GM19025 (cell line): Measurements from ENCODE around the gene IL1RAPL1.
"Not testable (repeated sequence)": the region's sequence is repeated elsewhere in the genome, so short reads cannot be mapped to it uniquely, and the experiment has no call there.

Experiments
- ATAC-seq: cut with Tn5 transposase; IDR thresholded peaks from one replicate; pipeline ENCODE4 v1.9.1; 2021; ENCODE audit warnings: mild to moderate bottlenecking, low read depth, moderate library complexity; ENCODE audit not compliant: unreplicated experiment

The IL1RAPL1 gene

DNA sequence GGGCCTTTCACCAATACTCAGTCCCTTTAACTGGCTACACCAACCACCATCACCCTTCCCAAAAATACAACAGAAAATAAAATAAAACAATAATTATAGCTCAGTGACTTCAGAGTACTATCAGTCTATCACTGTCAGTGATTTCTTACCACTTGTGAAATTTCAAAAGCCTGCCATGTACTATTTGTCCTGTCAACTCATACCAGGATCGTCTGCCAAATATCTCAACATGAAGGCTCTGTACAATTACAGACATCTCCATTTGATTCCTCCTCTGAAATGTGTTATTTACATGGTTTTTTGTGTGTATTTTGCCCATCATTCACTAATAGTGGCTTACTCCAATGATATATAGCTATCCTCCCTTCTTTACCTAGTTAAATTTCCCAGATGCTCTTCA is 772.0 kb downstream of the IL1RAPL1 start:
- ATAC-seq, result no peak

DNA sequence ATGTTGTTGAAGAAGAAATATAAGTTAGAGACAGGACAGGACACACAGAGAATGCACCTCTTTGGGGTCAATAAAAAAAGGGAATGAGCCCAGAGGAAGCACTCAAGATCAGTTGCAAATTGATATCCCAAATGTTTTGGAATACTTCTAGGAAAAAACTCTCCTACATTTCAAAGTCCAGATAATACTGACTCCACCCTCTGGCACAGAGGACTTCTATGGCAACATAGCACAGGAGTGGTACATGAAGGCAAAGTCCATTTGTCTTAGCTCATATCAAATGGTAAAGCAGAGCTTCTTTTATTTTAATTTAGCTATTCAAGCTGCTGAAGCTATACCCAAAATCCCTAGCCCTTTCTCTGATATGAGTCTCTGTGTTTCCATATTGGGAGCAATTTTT is 787.5 kb downstream of the IL1RAPL1 start:
- not testable (repeated sequence) for ATAC-seq

- no peak for ATAC-seq
Measured at GRCh38 chrX:29376584-29376983, 789.3 kb downstream of the IL1RAPL1 start.

- ATAC-seq, result no peak
Measured at GRCh38 chrX:29382811-29383210, 795.6 kb downstream of the IL1RAPL1 start.

DNA sequence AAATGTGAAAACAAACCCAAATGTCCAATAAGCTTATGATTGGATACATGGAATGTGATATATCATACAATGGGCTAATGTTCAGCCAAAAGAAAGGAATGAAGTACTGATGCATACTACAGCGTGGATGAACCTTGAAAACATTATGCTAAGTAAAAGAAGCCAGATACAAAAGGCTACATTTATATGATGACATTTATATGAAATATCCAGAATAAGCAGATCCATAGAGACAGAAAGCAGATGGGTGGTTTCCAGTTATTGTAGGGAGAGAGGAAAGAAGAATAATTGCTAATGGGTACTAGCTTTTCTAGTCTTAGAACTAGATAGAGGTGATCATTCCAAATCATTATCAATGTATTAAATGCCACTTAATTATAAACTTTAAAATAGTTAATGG is 801.3 kb downstream of the IL1RAPL1 start:
- no peak for ATAC-seq

DNA sequence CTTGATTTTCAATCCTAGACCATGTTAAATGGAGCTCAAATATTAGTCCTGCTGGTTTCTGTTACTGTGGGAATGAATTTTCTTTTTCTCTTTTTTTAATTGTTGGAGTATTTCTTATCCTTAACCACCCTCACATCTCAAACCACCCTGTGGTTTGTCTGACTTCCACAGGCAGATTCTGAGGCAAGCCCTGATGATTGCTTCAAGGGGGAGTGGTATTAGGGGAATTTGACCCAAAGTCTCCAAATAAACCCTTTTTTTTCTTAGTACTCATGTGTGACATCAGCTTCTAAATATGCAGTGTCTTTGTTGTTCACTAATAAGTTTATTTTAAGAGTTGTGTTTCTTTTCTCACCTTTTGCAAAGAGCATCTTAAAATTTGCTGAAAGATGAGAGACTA is 810.3 kb downstream of the IL1RAPL1 start:
- ATAC-seq, result no peak

- no peak for ATAC-seq
Measured at GRCh38 chrX:29407357-29407756, 820.1 kb downstream of the IL1RAPL1 start.

GRCh38 chrX:29419774-29420553 is 832.7 kb downstream of the IL1RAPL1 start:
- no peak for ATAC-seq

DNA sequence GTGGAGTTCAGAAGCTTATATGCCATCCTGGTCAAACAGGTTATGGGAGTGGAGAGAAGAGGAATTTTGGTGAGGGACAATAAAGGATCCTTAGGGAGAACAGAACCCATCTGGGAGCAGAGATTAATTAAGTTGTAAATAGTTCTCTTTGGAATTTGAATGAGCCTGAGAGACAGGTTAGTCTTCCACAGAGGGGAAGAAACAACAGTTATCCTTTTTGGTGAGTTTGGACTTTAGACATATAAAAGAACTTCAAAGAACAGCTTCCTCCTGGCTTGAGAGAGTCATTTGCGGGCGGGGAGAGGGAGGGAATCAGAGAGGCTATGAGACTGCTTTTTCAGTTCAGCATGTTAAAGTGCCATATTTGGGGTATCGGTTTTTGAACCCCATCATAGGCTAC is 834.8 kb downstream of the IL1RAPL1 start:
- ATAC-seq, result no peak

GRCh38 chrX:29431895-29432294 is 844.6 kb downstream of the IL1RAPL1 start:
- ATAC-seq, result no peak

DNA sequence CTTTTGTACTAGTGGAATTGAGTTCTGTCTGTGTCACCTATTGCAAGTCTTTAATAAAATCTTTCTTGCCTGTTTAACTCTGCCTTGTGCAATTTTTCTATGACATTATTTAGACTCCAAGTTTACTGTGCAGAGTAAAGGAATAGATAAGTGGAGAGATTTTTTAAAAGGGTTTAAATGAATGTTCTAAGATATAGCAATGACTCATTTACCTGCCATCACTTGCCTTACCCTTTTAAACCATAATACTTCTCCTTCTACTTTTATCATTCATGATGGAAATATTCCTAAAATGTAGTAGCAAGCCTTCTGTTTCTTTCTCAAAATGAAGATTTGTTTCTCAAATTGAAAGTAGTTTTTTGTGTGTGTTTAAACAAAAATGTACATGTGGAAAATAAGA is 845.3 kb downstream of the IL1RAPL1 start:
- no peak for ATAC-seq

DNA sequence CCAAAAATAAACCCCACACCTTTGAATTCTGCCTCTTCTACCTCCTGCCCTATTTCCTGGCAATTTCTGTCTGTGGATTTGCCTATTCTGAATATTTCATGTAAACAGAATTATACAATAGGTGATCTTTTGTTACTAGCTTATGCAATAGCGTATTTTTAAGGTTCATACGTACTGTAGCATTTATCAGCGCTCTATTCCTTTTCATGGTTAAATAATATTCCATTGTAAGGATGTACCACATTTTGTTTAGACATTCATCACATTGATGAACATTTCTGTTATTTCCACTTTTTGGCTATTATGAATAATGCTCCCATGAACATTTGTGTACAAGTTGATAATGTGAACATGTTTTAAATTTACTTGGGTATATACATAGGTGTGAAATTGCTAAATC is 847.7 kb downstream of the IL1RAPL1 start:
- ATAC-seq, result no peak

DNA sequence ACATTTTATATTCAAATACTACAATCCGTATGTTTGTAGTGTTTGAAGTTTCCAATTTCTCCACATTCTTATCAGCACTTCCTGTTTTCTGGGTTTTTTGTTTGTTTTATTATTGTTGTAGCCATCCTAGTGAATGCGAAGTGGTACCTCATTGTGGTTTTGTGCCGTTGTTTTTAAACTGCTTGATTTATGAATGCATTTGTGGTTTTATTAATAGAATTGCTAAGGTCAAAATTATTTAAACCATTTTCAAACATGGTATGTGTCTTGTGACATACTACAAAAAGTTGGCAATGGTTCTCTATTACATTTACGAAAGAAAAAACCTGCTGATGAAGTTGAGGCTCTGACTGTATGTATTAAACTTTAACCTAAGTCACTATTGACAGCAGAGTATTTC is 848.1 kb downstream of the IL1RAPL1 start:
- no peak for ATAC-seq

DNA sequence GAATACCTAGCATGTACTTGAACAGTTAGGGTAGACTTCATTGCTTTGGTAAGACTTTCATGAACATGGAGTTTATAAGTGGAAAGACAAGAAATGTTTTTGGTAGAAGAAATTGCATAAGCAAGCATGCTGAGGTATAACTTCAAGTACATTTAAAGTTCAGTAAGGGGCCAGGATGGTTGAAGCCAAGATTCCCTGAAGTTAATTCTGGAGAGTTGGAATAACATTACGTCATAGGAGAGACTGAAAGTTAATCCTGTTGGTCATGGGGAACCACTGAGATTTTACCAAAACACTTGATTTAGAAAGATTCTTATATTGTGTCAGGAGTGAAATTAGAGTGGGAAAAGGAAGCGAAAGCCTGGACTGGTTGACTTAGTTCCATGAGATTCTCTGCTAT is 860.6 kb downstream of the IL1RAPL1 start:
- ATAC-seq, result no peak

DNA sequence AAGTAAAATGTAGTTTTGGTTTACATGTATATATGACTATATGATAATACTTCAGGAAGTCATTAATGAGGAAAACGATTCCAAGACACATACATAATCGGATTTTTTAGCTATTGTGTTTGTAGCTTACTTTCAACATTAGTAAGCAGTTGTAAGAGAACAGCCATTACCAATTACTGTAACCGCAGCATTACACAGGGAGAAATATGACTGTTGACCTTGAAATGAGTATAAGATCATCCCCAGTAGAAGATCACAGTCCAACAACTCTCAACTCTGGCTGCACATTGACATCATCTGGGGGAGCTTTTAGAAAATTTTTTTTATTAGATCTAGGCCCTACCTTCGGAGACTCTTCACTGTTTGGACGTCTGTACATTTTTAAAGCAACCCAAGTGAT is 866.1 kb downstream of the IL1RAPL1 start:
- ATAC-seq, result peak; percentile 49

- ATAC-seq, result no peak
Measured at GRCh38 chrX:29455702-29456101, 868.5 kb downstream of the IL1RAPL1 start.

DNA sequence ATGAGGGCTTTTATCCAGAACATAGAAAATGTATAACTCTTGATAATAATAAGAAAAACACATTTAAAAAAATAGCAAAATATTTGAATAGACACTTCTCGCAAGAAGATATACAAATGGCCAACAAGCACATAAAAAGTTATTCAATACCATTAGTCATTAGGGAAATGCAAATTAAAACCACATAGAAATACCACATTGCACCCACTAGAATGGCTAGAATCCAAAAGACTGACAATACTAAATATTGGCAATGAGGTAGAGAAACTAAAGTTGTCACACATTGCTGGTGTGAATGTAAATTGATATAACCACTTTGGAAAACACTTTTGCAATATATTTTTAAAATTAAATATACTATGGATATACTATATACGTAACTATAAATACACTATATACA is 873.8 kb downstream of the IL1RAPL1 start:
- ATAC-seq, result no peak

DNA sequence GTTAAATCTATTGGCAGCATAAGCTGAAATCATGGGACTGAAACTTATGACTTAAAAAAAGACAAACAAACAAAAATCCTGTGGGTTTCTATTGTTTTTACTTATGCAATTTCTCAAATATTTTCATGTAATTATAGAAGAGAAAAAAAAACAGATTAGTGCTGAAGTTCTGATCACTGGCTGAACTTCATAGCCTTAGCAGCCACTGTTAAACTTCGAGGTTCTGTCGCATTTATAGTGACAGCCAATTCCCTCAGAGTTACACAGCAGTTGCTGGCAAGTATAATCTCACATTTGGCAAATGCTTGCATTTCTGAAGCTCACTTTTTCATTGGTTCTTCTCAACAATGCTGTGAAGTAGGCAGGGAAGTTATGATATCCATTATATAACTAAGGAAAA is 879.2 kb downstream of the IL1RAPL1 start:
- no peak for ATAC-seq

DNA sequence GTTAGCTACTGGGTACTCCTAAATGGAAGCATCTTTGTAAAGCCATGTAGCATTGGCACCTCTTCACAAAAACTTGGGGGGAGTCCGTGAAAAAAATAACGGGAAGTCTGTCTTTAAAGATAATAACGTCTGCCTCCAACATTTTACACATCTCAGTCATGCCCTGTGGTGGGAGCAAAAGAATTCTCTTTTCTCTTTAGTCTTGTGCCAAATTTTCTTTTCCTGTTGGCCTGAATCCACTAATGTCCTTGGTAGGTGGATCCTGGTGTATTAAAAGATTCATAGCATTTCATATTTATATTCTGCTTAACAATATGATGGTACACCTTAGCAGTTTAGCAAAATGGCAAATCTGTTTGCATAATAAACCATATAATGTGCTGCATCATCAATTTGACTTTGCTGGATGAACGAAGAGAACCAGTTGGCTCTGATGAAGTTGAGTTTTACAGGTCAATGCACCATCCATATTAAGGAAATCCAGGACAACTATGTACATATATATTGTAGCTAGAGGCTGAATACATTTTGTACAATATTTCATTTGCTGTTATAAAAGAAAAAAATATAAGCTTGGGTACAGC is 881.8 kb downstream of the IL1RAPL1 start:
- no peak for ATAC-seq

- ATAC-seq, result no peak
Measured at GRCh38 chrX:29470030-29470429, 882.8 kb downstream of the IL1RAPL1 start.

DNA sequence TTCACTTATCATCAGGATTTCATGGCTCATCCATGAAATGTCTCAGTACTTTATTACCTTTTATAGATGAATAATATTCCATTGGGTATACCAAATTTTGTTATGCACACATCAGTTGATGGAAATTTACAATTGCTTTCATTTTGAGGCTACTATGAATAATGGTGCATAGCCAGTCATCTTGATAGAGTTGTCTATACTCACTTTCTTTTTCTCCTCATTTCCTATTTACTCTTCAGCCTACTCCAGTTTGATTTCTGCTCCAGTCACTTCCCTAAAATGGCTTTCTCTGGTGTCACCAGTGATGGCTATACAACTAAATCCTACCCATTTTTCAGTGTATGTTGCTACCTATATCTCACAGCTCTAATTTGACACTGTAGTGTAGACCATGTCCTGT is 884.6 kb downstream of the IL1RAPL1 start:
- ATAC-seq, result no peak

DNA sequence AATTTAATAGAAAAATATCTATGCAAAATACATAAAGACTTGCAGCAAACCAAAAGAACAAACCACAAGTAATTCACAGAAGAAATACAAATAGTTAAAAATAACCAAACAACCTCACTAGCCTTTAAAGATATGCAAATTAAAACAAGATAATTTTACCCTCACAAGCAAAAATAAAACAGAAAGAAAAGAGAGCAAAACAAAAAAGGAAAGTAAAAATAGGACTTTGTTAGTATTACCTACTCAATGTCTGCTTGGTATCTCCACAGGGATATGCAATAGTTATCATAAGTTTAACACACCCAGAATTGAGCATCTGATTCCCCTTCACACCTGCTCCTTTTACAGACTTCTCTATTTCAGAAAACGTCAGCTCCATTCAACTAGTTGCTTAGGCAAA is 890.6 kb downstream of the IL1RAPL1 start:
- ATAC-seq, result peak; percentile 37
